Measurements from ENCODE around the gene FCER1G.

The FCER1G gene

DNA sequence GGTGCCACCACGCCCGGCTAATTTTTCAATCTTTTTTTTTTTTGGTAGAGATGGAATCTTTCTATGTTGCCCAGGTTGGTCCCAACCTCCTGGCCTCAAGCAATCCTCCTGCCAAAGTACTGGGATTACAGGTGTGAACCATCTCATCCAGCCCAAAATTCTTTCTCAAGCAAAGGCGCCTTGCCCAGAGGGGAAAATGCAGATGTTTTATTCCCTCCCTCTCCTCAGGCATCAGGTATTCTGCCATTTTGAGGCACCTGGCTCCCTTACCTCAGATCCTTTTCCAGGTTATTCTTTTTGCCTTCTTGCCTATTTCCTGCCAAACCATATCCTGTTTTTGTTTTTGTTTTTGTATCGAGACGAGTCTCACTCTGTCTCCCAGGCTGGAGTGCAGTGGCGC lies 26.7 kb upstream of the FCER1G start:
- no peak for DNase-seq (ENCODE audit: low read depth)

DNA sequence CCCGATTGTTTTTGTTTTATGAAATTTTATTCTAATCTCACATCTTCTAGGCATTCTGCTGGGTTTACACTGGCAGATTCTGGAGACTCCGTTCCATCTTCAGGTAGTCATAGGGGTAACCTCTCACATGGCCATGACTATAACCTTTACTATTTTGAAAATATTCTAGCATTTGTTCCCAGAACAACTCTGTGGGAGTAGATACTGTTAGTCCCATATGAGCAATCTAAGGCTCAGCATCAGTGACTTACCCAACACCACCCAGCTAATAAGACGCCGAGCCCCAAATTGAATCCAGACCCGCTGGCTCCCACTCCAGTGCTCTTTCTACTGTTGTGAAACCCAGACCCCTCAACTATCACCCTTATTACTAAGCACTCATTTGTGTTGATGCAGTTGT lies 26.1 kb upstream of the FCER1G start:
- no peak for DNase-seq (ENCODE audit: low read depth)

GRCh38 chr1:161190962-161191521 lies 24.1 kb upstream of the FCER1G start:
- DNase-seq (ENCODE audit: low read depth) = no peak

DNA sequence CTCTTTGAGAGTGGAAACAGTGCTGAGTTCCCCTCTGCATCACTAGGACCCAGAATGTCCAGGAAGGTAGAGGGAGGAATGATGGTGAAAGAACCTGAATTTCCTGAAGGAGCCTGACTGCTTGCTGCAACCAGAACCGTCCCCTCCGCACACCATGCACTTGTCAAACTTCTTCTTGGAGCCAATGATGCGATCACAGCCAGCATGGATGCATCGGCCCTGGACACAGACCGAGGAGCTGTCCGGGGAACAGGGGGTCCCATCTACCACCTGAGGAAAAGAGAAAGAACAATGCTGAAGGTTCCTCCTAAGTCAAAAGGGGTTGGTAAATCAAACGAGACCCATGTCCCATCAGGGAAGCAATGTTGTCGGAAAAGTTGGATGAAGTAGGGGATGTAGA lies 23.1 kb upstream of the FCER1G start:
- no peak for DNase-seq (ENCODE audit: low read depth)

DNA sequence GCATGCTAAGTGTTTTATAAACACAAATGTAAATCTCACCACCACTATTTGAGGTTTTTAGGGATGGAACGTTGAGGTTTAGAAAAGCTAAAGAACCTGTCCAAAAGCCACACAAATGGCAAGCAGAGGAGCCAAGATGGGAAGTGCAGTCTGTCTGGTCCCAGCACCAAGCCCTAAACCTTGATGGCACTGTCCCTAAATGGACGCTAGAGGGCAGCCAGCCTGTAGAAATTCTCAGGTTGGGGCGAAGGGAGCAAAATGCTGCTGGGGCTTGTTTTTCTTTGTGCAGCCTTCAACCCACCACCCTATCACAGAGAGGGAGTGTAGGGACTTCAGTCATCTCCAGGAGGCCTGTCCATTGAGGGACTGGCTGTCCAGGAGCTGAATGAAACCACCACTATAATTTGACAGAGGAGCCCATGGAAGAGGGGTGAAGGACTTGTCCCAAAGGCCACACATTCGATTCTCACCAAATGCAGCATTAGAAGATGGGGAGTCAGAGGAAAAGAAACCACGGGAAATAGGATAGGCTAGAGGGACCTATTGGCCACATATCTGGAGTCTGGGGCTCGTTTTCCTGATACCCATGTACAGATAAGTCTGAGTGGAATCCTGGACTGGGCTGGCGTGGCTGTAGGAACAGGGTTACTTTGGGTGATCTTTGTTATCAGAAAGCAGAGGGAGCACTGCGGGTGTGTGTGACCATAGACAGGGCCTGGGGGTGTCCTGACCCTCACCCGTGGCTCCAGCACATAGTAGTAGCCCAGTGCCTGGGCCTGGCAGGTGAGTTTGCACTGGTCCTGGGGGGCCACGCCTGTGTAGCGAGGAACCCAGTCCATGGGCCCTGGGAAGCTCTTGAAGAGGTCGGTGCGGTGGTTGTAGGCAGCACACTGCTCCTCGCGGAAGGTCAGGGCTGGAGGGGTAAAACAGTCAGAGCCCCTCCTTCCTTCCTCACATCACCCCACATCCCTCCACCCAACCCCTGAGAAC lies 22.3 kb upstream of the FCER1G start:
- peak; percentile 75 for DNase-seq (ENCODE audit: low read depth)

DNA sequence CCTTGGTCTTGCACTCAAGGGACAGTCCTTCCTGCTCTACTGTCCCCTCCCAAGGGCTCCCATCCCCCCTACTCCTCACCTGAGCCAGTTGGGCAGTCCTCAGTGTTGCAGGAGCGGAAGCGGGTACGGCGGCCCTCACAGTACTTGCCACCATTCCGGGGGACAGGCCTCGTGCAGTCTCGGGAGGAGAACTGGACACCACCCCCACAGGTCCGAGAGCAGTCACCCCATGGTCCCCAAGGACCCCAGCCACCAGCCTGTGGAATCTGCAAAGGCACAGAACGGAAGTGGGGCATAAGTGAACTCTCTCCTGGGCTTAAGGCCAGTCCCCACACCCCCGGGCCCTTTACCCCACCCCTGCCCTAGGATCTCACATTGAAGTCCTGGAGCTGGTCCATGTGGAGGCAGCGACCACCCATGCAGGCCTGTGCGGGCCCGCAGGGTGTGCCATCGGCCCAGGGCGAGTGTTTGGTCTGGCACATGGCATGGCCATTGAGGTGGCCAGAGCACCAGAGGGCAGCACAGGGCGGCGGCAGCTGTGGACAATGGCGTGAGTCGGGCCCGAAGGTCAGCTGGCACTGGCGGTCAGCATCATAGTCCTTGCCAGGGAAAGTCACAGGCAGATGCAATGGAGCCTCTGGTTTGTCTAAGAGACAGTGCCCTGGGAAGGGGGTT lies 21.4 kb upstream of the FCER1G start:
- DNase-seq (ENCODE audit: low read depth) = no peak

DNA sequence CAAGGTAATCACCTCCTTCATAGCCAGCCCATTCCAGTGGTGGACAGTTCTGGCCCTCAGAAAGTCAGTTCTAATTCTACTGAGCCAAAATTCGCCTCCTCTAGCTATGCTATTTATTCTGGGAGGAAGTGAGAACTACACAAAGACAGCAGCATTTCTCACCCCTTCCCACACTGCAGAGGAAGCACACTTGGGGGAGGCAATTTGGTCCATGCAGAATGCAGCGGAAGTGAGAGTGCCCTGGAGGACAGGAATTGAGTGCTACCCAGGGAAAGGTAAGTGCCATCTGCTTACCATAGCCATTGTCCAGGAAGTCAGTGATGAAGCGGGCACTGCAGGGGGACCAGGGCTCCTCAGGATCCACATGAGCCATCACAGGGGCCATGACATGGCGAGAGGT lies 19.9 kb upstream of the FCER1G start:
- DNase-seq (ENCODE audit: low read depth) = no peak

DNA sequence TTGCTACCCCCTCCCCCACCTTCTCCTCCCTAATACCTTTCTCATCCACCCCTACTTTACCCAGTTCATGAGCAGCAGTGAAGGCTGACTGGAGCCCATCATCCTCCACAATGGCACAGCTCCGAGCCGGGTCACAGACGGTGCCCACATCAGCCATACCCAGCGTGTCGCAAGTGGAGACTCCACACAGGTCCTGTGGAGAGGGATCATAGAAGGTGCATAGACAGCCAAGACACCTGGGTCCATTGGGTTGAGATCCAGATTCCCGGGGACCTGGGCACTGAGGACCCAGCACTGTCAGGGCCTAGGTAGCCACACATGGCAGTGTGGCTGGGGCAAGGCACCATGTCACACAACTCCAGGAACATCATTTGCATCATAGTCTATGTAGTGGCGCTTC lies 19.0 kb upstream of the FCER1G start:
- DNase-seq (ENCODE audit: low read depth) = no peak

- peak; percentile 95 for DNase-seq (ENCODE audit: low read depth)
These were observed 18.3 kb upstream of the FCER1G start for GRCh38 chr1:161196521-161197451.

- no peak for DNase-seq (ENCODE audit: low read depth)
These were observed 17.4 kb upstream of the FCER1G start for GRCh38 chr1:161197560-161198193.

- DNase-seq (ENCODE audit: low read depth) = peak; percentile 69
These were observed 16.8 kb upstream of the FCER1G start for GRCh38 chr1:161198194-161198896.

- peak; percentile 95 for DNase-seq (ENCODE audit: low read depth)
These were observed 16.1 kb upstream of the FCER1G start, which contains the start of gene ADAMTS4 for GRCh38 chr1:161198897-161199431. TSS of gene ADAMTS4 (minus strand) at chr1:161199054. CDS start at chr1:161198627, 427 bp downstream.

DNA sequence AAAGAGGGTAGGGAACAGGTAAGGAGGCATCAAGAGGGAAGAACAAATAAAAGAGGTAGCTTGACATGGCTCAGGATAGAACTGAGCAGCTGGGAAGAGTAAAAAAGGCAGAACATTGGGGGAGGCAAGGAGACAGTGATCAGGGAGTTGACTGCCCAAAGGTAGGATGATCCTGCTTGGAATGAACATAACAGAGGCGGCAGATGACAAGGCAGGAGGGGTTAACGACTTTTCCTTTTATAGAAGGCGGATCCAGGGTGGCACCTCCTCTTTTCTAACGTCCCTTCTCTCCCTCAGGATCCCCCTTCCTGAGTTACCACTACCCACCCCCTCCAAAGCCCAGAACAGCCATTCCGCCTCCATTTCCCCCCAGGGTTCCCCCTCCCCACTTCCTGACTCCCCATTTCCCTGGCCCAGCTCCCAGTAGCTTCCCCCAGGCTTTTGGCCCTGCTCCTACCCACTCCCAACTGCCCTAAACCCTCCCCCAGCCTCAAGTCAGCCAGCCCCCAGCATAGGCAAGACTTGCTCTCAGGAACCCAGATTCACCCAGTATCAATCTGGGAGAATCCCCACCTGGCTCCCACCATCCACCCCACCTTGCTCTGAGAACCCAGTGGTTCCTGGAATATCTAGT lies 15.5 kb upstream of the FCER1G start:
- no peak for DNase-seq (ENCODE audit: low read depth)

- DNase-seq (ENCODE audit: low read depth) = no peak
These were observed 14.6 kb upstream of the FCER1G start for GRCh38 chr1:161200421-161200991.

DNA sequence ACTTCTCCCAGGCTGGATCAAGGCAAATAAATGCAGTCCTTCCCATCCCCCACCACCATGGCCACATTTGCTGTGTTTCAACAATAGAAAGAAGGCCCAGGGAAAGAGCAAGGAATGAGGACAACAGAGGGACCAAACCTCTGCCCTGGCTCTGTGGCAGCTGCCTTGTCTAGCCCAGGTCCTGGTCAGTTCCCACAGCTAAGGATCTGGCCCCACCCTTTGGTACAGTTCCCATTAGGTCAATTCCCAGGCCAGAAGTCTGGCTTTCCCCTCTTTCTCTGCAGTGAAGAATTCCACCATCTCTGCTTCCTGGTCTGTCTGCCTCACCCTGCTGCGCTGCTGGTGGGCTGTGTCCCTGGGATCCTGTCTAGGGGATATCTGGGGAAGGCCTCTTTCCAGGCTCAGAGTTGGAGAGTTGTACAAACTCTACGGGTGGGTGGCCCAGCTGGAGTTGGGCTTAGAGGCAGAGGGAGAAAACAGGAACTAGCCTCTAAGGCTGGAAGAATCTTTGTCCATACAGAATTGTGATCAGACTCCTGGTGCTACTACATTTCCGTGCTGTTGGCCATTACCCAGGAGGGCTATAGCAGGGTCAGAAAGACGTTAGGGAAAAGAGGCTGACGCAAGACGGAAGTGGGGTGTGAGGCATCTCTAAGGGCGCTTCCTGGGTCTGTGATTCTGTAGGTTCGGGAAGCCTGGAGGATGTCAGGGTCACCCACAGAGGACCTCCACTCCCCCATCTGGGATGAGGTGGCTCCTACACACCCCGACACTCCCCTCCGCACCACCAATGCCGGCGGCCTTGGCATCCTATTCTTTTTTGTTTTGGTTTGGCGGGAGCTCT lies 13.9 kb upstream of the FCER1G start:
- DNase-seq (ENCODE audit: low read depth) = peak; percentile 88

DNA sequence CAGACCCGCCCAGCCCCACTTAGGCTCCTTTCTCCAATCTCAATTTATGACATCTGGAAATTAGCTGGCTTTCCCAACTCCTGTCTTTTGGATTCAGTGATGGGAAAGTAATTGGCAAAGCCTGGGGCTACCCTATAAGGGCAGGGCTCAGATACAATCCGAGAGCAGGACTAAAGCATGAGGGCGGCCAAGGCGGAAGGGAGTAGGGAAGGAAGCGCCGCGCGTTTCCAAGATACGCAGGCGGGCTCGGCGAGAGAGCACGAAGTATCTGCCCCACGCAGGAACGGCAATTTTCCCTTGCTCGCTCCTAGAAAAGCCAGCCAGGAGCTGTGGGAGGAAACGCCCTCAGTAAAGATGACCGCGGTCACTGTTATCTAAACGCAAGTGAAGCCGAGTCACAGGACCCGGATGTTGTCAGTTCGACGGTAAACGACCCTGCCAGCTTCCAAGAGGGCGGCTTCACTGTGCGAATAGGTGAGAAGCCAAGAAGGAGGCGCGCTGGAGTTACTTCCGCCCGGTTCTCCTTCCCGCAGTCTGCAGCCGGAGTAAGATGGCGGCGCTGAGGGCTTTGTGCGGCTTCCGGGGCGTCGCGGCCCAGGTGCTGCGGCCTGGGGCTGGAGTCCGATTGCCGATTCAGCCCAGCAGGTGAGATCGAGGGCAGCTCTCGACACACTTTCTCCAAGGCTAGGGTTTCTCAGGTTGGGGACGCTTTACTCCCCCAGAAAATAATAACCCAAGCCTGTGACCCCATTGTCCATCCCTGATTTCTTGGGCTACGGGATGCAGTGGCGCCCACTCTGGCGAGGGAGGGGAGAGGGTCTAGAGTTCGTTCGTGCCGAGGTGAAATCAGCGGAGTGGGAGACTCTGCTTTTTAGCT lies 13.0 kb upstream of the FCER1G start, which contains the start of gene NDUFS2:
Gene NDUFS2 (plus strand): TSS at position 532 of the 877 bp plus-strand sequence. CDS start 19 bp downstream, at position 551.
- peak; percentile 99 for DNase-seq (ENCODE audit: low read depth)

GRCh38 chr1:161206411-161207140 lies 8.5 kb upstream of the FCER1G start:
- DNase-seq (ENCODE audit: low read depth) = no peak
